ENCODE results near the gene MAP7D3.
"Not testable (repeated sequence)": the region's sequence is repeated elsewhere in the genome, so short reads cannot be mapped to it uniquely, and the experiment has no call there.

Gene MAP7D3

DNA sequence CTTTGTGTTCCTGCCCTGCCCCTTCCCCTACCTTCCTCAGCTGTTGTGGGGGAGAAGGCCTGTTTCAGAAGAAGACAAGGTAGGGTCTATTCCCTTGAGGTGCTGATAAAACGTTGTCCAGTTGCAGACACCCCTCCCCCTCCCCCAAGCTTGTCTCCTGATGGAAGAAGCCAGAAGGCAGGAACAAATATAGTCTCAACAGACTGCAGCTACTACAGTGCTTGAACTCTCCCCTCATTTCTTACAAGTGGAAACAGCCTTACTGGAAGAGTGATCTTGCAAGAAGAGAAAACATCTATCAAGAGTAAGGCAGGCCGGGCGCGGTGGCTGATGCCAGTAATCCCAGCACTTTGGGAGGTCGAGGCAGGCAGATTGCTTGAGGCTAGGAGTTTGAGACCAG lies 11.0 kb upstream of the MAP7D3 start:
- H3K27ac Mint-ChIP-seq: no peak overlapping the region
- H3K4me1 Mint-ChIP-seq (ENCODE audit: low read depth): peaks cover 15% of the 10 kb centered on the region
- no peaks in the 10 kb centered on the region for H3K27me3 Mint-ChIP-seq (ENCODE audit: low read depth)
- no peaks in the 10 kb centered on the region for H3K9me3 Mint-ChIP-seq
- no peaks in the 10 kb centered on the region for H3K36me3 Mint-ChIP-seq (ENCODE audit: low read depth)
- H3K4me3 Mint-ChIP-seq: no peak overlapping the region

DNA sequence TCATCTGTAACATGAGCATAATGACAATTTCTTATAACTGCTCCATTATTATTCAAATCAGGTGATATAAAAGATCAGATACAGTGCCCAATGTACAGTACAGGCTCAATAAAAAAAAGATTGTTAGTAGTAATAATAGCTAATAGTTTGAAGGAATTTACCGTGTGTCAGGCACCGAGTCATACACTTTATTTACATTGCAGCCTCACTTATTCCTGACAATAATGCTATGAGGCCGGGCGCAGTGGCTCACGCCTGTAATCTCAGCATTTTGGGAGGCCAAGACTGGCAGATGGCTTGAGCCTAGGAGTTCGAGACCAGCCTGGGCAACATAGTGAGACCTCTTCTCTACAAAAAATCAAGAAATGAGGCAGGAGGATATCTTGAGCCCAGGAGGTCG lies 10.1 kb upstream of the MAP7D3 start:
- Mint-ChIP-seq H3K4me3 (no peak overlapping the region), H3K9me3 (no peaks in the 10 kb centered on the region), H3K27me3 (ENCODE audit: low read depth) (no peaks in the 10 kb centered on the region), H3K27ac (no peak overlapping the region), H3K36me3 (ENCODE audit: low read depth) (no peaks in the 10 kb centered on the region), H3K4me1 (ENCODE audit: low read depth) (peaks cover 15% of the 10 kb centered on the region)

DNA sequence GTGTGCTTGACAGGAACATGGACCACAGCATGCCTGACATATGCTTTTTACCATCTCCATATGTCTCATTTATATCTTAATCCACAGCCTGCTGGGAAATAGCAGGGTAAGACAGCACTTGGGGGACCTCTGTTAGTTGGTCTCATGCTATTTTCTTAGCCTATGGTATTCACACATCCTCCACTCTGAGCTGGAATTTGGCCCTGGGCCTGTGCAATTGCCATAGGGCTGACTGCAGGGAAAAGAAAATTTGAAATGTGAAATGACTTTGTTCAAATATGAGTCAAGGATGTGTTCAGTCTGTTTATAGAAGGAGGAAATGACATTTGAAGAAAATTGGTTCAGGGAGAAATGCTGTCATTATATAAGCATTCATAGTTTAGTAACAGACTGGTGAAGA lies 9.6 kb upstream of the MAP7D3 start:
- Mint-ChIP-seq H3K27me3 (ENCODE audit: low read depth) (peaks cover 4% of the 10 kb centered on the region), H3K4me3 (no peak overlapping the region), H3K27ac (no peak overlapping the region), H3K36me3 (ENCODE audit: low read depth) (no peaks in the 10 kb centered on the region), H3K4me1 (ENCODE audit: low read depth) (peaks cover 15% of the 10 kb centered on the region), H3K9me3 (no peaks in the 10 kb centered on the region)

DNA sequence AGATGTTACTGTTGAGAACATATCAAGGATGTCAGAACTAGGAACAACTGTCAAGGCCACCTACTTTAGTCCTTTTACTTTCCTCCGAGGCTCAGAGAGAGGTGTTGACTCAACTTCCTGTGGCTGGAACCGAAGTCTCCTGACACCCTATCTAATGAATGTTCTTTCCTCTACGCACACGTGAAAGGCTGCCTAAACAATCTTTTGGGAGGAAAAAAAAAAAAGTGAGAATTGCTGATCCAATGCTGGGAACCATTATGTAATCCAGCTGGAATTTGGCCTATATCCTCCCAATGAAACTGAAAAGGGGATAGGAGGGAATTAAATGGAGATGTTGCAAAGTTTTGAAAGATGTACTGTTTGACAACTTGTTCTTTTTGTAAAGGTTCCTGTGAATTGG lies 8.3 kb upstream of the MAP7D3 start:
- peak overlapping the region; percentile 78 for H3K27ac Mint-ChIP-seq
- peak overlapping the region; percentile 44 for H3K4me3 Mint-ChIP-seq
- H3K27me3 Mint-ChIP-seq (ENCODE audit: low read depth): peaks cover 4% of the 10 kb centered on the region
- H3K9me3 Mint-ChIP-seq: no peaks in the 10 kb centered on the region
- H3K36me3 Mint-ChIP-seq (ENCODE audit: low read depth): no peaks in the 10 kb centered on the region
- peaks cover 15% of the 10 kb centered on the region for H3K4me1 Mint-ChIP-seq (ENCODE audit: low read depth)

DNA sequence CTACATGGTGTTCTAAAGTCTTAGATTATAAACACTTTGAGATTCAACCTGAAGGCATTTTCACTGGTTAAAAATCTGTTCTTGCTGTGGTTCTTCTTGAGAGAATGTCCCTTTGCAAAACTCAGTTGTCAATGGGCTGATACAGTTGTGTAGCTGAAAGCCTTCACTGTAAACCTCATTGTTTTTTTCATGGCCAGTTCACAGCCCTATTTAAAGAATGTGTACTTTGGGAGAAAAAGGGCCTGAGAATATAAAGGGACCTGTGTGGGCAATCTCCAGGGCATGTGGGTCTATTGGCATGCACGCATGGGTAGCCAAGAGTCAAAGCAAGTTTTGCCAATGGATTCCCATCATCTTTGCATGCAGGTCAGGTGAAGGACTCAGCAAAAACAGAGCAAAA lies 7.8 kb upstream of the MAP7D3 start:
- H3K36me3 Mint-ChIP-seq (ENCODE audit: low read depth): no peaks in the 10 kb centered on the region

DNA sequence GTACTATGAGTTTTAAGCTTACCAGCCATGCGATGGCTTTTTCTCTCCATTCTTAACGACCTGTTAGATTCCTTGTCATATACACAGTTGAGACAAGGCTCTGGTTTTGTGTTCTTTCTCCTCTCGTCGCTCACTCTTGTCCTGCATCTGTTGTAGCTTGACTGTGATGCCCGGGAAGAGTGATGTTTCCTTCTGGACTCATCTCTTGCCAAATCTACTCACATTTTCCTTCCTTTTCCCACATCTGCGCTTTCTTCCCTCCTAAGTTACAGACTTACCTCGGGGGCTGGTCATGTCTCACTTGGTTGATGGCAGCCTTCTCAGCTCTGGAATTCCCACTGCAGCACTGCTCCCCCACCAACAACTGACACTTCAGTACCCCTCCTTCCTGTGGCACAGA lies 4.8 kb upstream of the MAP7D3 start:
- Mint-ChIP-seq H3K4me1 (ENCODE audit: low read depth) (peaks cover 17% of the 10 kb centered on the region), H3K27ac (no peak overlapping the region), H3K4me3 (no peak overlapping the region), H3K9me3 (no peaks in the 10 kb centered on the region), H3K27me3 (ENCODE audit: low read depth) (peaks cover 4% of the 10 kb centered on the region), H3K36me3 (ENCODE audit: low read depth) (no peaks in the 10 kb centered on the region)

More for the DNA sequence above, 7.8 kb upstream of the MAP7D3 start:
- peak overlapping the region; percentile 55 for H3K27ac Mint-ChIP-seq
- H3K27me3 Mint-ChIP-seq (ENCODE audit: low read depth): peaks cover 4% of the 10 kb centered on the region
- no peak overlapping the region for H3K4me3 Mint-ChIP-seq
- H3K4me1 Mint-ChIP-seq (ENCODE audit: low read depth): peaks cover 15% of the 10 kb centered on the region
- H3K9me3 Mint-ChIP-seq: no peaks in the 10 kb centered on the region

DNA sequence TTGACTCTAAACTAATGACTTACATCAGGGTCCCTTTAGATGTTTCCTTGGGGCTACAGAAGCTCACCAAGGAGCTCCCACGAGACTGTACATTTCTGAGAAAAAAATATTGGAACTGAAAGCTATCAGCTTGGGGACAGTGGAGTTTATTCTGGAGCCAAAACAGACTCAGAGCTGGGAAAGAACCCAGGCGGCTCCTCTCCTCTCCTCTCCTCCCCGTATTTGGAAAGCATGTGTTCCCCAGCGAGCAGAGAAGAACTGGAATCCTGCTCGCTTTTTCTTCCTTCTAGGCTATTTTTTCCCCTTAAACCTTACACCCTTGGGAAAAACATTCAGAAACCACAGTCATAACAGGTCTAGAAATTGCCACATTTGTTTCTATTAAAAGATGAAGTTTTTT lies 4.3 kb upstream of the MAP7D3 start:
- H3K4me3 Mint-ChIP-seq: no peak overlapping the region
- no peaks in the 10 kb centered on the region for H3K36me3 Mint-ChIP-seq (ENCODE audit: low read depth)
- H3K4me1 Mint-ChIP-seq (ENCODE audit: low read depth): peaks cover 13% of the 10 kb centered on the region
- H3K9me3 Mint-ChIP-seq: no peaks in the 10 kb centered on the region
- peaks cover 4% of the 10 kb centered on the region for H3K27me3 Mint-ChIP-seq (ENCODE audit: low read depth)
- no peak overlapping the region for H3K27ac Mint-ChIP-seq

DNA sequence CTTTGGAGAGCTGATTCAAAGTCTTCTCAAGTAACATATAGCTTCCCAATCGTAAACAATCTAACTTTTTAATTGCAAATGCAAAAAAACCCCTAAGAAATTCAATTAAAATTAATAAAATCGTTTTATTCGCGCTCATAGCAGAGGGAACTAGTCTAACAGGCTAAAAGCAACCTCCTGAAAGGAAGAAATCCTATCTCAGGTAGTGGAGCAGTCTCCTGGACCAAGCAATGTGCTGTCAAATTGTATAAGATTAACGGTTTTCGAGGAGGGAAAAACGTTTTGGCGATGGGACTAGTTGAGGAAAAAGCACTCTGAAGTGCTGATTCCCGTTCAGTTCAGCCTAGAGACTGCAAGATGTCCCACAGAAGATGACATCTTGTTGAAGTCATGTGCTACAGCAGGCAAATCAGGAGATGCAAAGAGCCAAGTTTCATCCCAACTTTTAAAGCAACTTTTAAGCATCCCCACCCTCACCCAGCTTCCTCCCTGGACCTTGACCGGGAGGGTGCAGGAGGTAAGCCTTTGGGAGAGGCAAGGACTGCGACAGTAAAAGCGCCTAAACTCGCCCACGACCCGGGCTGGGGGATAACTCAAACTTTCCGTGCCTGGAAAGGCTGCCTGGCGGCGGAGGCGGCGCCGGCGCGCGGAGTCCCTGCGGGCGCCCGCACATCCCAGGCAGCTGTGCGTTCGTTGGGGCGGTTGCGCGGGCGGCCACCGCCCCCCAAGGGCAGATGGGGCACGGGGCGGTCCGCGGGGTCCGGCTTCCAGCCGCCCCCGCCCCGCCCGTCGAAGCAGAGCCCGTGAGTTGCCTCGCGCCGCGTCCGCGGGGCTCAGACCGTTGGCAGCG lies 784 bp downstream of the MAP7D3 start:
- H3K27me3 Mint-ChIP-seq (ENCODE audit: low read depth): no peaks in the 10 kb centered on the region
- peaks cover 2% of the 10 kb centered on the region for H3K36me3 Mint-ChIP-seq (ENCODE audit: low read depth)
- H3K27ac Mint-ChIP-seq: peak overlapping the region; percentile 57

DNA sequence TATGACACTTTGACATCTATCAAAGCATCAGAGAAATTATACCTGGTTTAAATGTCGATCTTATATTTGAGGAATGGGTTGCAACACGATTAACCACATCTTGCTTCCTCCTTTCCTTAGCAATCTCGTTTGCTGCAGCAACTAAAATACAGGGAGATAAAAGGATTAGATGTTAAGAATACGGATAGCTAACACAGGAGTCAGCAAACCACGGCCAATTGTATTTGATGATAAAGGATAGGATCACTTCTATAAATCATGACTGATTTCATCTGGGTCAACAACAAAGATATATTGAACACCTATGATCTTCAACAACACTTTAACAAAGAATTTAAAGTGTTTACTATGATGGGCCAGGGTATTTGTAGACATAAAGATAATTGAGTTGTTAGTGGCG lies 5.0 kb downstream of the MAP7D3 start:
- H3K9me3 Mint-ChIP-seq: no peaks in the 10 kb centered on the region
- H3K27ac Mint-ChIP-seq: no peak overlapping the region
- peaks cover 8% of the 10 kb centered on the region for H3K4me1 Mint-ChIP-seq (ENCODE audit: low read depth)
- no peaks in the 10 kb centered on the region for H3K27me3 Mint-ChIP-seq (ENCODE audit: low read depth)
- no peak overlapping the region for H3K4me3 Mint-ChIP-seq
- H3K36me3 Mint-ChIP-seq (ENCODE audit: low read depth): peaks cover 25% of the 10 kb centered on the region

More for the DNA sequence above, 784 bp downstream of the MAP7D3 start:
- H3K9me3 Mint-ChIP-seq: no peaks in the 10 kb centered on the region
- peaks cover 5% of the 10 kb centered on the region for H3K4me1 Mint-ChIP-seq (ENCODE audit: low read depth)
- peak overlapping the region; percentile 74 for H3K4me3 Mint-ChIP-seq

DNA sequence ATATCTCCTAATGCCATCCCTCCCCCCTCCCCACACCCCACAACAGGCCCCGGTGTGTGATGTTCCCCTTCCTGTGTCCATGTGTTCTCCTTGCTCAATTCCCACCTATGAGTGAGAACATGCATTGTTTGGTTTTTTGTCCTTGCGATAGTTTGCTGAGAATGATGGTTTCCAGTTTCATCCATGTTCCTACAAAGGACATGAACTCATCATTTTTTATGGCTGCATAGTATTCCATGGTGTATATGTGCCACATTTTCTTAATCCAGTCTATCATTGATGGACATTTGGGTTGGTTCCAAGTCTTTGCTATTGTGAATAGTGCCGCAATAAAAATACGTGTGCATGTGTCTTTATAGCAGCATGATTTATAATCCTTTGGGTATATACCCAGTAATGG lies 13.4 kb downstream of the MAP7D3 start:
- H3K4me3 Mint-ChIP-seq; H3K27ac Mint-ChIP-seq; H3K27me3 Mint-ChIP-seq (ENCODE audit: low read depth); H3K4me1 Mint-ChIP-seq (ENCODE audit: low read depth); H3K9me3 Mint-ChIP-seq: not testable (repeated sequence)
- H3K36me3 Mint-ChIP-seq (ENCODE audit: low read depth): peaks cover 26% of the 10 kb centered on the region

DNA sequence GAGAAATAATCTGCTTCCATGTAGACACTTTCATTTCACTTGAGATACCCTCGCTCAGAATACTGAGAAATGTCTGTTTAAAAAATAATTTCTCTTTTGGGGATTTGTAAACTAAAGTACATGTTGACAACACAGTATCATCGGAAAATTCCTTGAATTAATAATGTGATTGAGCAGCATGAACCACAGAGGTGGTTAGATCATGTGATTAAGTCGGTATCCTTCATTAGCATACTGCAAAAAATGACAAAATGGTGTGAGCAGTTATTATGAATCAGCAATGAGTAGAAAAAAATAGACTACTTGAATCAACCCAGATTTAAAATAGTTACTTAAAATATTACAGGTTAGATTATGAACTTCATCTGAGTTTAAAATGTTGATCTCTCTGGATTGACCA lies 14.1 kb downstream of the MAP7D3 start:
- Mint-ChIP-seq H3K4me3 (no peak overlapping the region), H3K4me1 (ENCODE audit: low read depth) (peaks cover 3% of the 10 kb centered on the region), H3K27ac (no peak overlapping the region), H3K9me3 (no peaks in the 10 kb centered on the region), H3K36me3 (ENCODE audit: low read depth) (peaks cover 23% of the 10 kb centered on the region), H3K27me3 (ENCODE audit: low read depth) (no peaks in the 10 kb centered on the region)

DNA sequence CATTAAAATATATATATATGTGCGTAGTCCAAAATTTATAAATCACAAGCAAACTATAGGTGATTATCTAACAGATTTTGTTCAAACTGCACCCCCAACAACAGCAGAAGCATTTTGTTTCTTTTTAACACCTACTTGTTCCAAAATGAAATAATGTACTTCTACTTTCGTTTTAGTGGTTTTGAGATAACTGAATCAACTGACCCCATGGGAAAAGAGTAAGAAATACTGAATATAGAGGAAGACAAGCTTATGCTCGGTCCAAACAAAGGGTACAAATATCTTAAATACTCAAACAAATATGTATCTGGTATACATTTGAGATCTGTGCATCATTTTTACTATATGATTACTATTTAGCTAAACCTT lies 22.4 kb downstream of the MAP7D3 start:
- H3K27me3 Mint-ChIP-seq (ENCODE audit: low read depth): no peaks in the 10 kb centered on the region
- peaks cover 25% of the 10 kb centered on the region for H3K4me1 Mint-ChIP-seq (ENCODE audit: low read depth)
- peak overlapping the region; percentile 82 for H3K27ac Mint-ChIP-seq
- peaks cover 36% of the 10 kb centered on the region for H3K36me3 Mint-ChIP-seq (ENCODE audit: low read depth)
- no peaks in the 10 kb centered on the region for H3K9me3 Mint-ChIP-seq
- H3K4me3 Mint-ChIP-seq: peak overlapping the region; percentile 30

DNA sequence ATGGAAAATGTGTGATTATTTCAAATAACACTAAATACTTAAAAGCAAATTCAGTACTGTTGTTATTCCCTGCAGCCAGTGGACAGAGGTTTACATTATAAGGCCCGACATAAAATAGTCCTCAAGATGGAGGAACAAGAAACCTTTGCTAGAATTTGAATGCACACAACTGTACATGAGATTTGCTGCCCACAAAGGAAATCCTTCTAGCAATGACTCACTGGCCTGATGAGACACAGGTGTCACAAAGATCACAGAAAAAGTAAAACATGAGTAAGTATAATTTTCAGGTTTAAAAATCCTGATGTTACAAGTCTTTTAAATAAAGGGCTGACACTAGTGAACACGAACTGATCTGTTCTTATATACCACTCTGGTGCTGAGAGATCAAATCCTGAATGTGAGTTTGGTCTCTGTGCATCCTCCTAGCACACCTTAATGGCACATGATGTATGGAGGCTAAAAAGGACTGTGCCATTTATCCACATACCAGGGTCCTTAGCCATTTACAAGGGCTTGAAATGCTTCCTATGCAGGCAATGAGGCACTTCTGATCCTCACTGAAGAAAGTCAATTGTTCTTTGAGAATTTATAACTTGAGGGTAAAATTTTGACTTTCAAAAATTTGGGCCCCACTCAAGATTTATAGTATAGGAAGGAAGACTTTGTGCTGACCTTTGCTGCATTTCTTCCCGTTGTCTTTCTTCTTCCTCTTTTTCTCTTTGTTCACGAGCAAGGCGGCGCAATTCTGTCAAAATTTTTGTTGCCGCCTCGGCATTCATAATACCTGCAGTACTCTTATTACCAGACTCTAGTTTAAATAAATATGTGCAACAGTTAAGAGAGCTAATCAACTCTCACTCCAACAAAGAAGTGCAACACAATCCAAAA lies 23.0 kb downstream of the MAP7D3 start:
- H3K4me3 Mint-ChIP-seq: no peak overlapping the region
- H3K36me3 Mint-ChIP-seq (ENCODE audit: low read depth): peaks cover 38% of the 10 kb centered on the region
- H3K4me1 Mint-ChIP-seq (ENCODE audit: low read depth): peaks cover 25% of the 10 kb centered on the region
- peak overlapping the region; percentile 82 for H3K27ac Mint-ChIP-seq
- no peaks in the 10 kb centered on the region for H3K27me3 Mint-ChIP-seq (ENCODE audit: low read depth)
- no peaks in the 10 kb centered on the region for H3K9me3 Mint-ChIP-seq

DNA sequence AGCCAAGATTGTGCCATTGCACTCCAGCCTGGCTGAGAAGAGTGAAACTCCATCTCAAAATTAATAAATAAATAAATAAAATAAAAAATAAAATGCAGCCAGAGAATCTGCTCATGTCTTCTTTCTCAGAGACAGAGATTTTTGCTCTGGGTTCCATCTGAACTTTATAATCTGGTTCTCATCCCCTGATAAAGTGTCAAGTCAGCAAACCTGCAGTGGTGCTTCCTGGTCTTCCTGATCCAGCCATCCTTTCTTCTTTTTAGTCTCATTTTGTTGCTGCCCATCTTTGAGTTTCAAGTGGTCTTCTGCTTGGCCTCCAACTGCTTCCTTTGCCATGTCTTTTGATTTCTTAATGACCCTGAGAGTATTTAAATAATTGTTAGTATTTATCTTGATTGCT lies 24.1 kb downstream of the MAP7D3 start:
- H3K27me3 Mint-ChIP-seq (ENCODE audit: low read depth): no peaks in the 10 kb centered on the region
- peak overlapping the region; percentile 52 for H3K27ac Mint-ChIP-seq
- no peak overlapping the region for H3K4me3 Mint-ChIP-seq
- H3K4me1 Mint-ChIP-seq (ENCODE audit: low read depth): peaks cover 21% of the 10 kb centered on the region
- H3K9me3 Mint-ChIP-seq: no peaks in the 10 kb centered on the region
- H3K36me3 Mint-ChIP-seq (ENCODE audit: low read depth): peaks cover 34% of the 10 kb centered on the region

All from T-helper 1 cell treated with Interleukin-12 subunit alpha and Interleukin-12 subunit beta and Interleukin-4 antibody, amounts not matched to agents 30 μg/mL and 1 μg/mL, for 36 hours (primary cell).